Lower leg skin (tissue), 3 donors: ENCODE results near the gene CELF1.

Experiments
- POLR2A ChIP-seq, 2 donors: fragments of 450-650 bp; IDR thresholded peaks; one replicate each; pipeline ENCODE4 v1.6.1; 2016 to 2017; ENCODE audit warnings: antibody characterized with exemption in 2 of 2, mild to moderate bottlenecking in 1 of 2, moderate library complexity in 1 of 2
- TF ChIP-seq, protein P1 (sequence below), 3 donors: fragments of 450-650 bp; IDR thresholded peaks; one replicate each; pipeline ENCODE4 v1.5.1; 2016; ENCODE audit warnings: antibody characterized with exemption in 3 of 3, mild to moderate bottlenecking in 3 of 3, moderate library complexity in 2 of 3

DNA sequence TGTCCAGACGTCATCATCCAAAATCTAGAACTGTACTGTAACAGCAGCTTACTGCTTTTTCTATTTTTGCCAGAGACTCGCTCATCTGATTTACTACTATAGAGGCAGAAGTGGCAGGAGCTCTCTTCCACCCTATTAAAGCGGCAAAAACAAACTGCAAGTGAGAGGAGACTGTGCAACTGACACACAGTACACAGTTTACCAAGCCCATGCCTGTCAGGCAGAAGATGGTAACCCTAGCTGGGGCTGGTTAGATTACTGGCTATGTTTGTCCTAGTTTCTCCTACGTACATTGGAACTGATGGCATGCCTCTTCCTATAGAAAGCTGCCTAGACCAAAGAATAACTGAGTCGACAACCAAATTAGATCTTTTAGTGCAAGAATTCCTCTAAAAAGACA lies 51.8 kb downstream of the CELF1 start:
- TF ChIP-seq, protein P1, sequence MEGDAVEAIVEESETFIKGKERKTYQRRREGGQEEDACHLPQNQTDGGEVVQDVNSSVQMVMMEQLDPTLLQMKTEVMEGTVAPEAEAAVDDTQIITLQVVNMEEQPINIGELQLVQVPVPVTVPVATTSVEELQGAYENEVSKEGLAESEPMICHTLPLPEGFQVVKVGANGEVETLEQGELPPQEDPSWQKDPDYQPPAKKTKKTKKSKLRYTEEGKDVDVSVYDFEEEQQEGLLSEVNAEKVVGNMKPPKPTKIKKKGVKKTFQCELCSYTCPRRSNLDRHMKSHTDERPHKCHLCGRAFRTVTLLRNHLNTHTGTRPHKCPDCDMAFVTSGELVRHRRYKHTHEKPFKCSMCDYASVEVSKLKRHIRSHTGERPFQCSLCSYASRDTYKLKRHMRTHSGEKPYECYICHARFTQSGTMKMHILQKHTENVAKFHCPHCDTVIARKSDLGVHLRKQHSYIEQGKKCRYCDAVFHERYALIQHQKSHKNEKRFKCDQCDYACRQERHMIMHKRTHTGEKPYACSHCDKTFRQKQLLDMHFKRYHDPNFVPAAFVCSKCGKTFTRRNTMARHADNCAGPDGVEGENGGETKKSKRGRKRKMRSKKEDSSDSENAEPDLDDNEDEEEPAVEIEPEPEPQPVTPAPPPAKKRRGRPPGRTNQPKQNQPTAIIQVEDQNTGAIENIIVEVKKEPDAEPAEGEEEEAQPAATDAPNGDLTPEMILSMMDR (IDR thresholded peaks at IDR 0.05) = no peak
- no peak for TF ChIP-seq POLR2A (IDR thresholded peaks at IDR 0.05)
